SU-DHL-6 (cell line): Measurements from ENCODE around the gene CAMP.

Source experiments
- EZH2phosphoT487 ChIP-seq: fragments of 200-600 bp; sonication (generic), shearing (Covaris generic); conservative IDR thresholded peaks from 2 replicates; pipeline ENCODE4 v1.6.1; 2018; ENCODE audit warnings: mild to moderate bottlenecking, antibody characterized with exemption, low read length, moderate library complexity, mixed read lengths
- TF ChIP-seq, protein P1 (sequence below): fragments of 200-600 bp; sonication (generic); IDR thresholded peaks from one replicate; pipeline ENCODE4 v1.5.1; 2017; ENCODE audit warnings: antibody characterized with exemption, mild to moderate bottlenecking, low read length, moderate library complexity; ENCODE audit not compliant: insufficient read depth, poor library complexity, severe bottlenecking

DNA sequence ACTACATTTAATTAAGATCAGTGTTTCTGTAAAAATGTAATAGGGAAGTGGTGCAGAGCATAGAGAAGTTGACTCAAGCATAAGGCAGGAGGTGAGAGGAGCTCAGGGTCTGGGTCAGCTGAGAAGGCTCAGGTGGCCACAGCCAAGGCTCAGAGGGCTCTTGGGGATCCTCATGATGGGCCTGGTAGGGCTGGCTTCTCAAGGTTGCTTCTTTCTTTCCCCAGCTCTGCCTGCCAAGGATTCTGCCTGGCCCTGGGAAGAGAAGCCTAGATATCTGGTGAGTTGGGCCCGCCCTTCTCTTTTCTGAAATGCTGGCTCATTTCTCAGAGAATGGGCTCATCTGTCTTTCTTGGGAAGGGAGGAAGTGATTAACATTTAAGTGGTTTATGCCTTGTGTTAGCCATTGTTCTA is 24.1 kb downstream of the CAMP start:
- TF ChIP-seq, protein P1, sequence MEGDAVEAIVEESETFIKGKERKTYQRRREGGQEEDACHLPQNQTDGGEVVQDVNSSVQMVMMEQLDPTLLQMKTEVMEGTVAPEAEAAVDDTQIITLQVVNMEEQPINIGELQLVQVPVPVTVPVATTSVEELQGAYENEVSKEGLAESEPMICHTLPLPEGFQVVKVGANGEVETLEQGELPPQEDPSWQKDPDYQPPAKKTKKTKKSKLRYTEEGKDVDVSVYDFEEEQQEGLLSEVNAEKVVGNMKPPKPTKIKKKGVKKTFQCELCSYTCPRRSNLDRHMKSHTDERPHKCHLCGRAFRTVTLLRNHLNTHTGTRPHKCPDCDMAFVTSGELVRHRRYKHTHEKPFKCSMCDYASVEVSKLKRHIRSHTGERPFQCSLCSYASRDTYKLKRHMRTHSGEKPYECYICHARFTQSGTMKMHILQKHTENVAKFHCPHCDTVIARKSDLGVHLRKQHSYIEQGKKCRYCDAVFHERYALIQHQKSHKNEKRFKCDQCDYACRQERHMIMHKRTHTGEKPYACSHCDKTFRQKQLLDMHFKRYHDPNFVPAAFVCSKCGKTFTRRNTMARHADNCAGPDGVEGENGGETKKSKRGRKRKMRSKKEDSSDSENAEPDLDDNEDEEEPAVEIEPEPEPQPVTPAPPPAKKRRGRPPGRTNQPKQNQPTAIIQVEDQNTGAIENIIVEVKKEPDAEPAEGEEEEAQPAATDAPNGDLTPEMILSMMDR, result no peak
- no peak for TF ChIP-seq EZH2phosphoT487
